ENCODE measurements around the gene SULT1C4. TPM values are rescaled to one million over a fixed set of nuclear protein-coding genes. Genes with fewer than 3 reads are reported as not detected.

The SULT1C4 gene
- polyA plus RNA-seq, 1 of the 3 experiments (the other 2 are of a cell fraction) = 0.18 TPM

DNA sequence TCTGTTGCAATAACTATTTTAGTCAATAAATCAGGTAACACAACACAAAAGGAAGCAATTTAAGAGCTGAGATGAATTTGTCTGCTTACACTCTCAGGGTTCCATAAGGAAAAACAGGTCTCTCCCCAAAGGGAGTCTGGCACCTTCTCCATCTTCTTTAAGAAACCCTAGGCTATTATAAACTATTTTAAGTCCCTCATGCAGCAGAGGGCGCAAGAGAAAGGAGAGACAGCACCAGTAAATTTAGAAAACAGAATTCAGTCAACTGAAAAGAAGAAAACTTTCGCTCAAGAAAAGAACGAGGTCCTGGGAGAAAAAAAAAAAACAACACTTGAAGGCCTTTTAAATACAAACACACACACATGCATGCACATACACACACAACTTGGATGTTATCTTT lies 19.1 kb downstream of the SULT1C4 start:
- no peaks in the 10 kb centered on the region for H3K9me2 ChIP-seq
- no peaks in the 10 kb centered on the region for H3K4me1 ChIP-seq (ENCODE audit: control insufficient read depth in 1 of 2, insufficient read depth in 2 of 2, low read depth in 1 of 2, low read length in 1 of 2)
- no peaks in the 10 kb centered on the region for H3K36me3 ChIP-seq (replicated peaks in 1 of 2; ENCODE audit: control insufficient read depth in 1 of 2, insufficient read depth in 2 of 2, low read length in 1 of 2)
- 69% methylated on average over 3 of the region's 3 CpGs for WGBS (ENCODE audit: low lambda C conversion rate)
- TF ChIP-seq SMC3 (IDR thresholded peaks at IDR 0.05; ENCODE audit: low read depth, low read length) = 0 out of 2 replicates have a peak, but pooled peaks have one; percentile 9
- TF ChIP-seq RAD21 (IDR thresholded peaks at IDR 0.05; ENCODE audit: low read length) = peak; percentile 35; the same call in 1 of the 2 replicates
- no peak for TF ChIP-seq FOXM1 (IDR thresholded peaks at IDR 0.05; ENCODE audit: low read depth)
- TF ChIP-seq EP300 (IDR thresholded peaks at IDR 0.05; ENCODE audit: borderline replicate concordance in 1 of 2, low read depth in 1 of 2, low read length in 1 of 2) = no peak
- TF ChIP-seq POLR2AphosphoS5 (IDR thresholded peaks at IDR 0.05; ENCODE audit: low read depth, low read length) = no peak
- no peak for TF ChIP-seq TCF12 (IDR thresholded peaks at IDR 0.05)
- TF ChIP-seq JUND (IDR thresholded peaks at IDR 0.05) = no peak
- peak; percentile 31 for TF ChIP-seq CTCF (IDR thresholded peaks at IDR 0.05)
- no peak for TF ChIP-seq EZH2phosphoT487 (IDR thresholded peaks at IDR 0.05; ENCODE audit: borderline replicate concordance, low read depth)
- no peaks in the 10 kb centered on the region for H4K20me1 ChIP-seq (ENCODE audit: insufficient read depth)
- no peaks in the 10 kb centered on the region for H3K27me3 ChIP-seq (ENCODE audit: insufficient read depth)
- POLR2A ChIA-PET = no interaction called here
- no peak overlapping the region for H2AFZ ChIP-seq (ENCODE audit: low read depth)
- H3K9me3 ChIP-seq = no peaks in the 10 kb centered on the region; the same call in 1 of the 2 replicates
- no peaks in the 10 kb centered on the region for H3K79me2 ChIP-seq (ENCODE audit: insufficient read depth)
- no peak overlapping the region for H3K9ac ChIP-seq
- H3K27ac ChIP-seq (ENCODE audit: low read depth in 2 of 2, low read length in 1 of 2) = no peak overlapping the region
- no peaks in the 10 kb centered on the region for H3F3A ChIP-seq (replicated peaks; ENCODE audit: insufficient read depth)
- no peak overlapping the region for H3K4me2 ChIP-seq
- H3K4me3 ChIP-seq (ENCODE audit: low read depth in 2 of 2, low read length in 1 of 2) = no peak overlapping the region
- CTCF ChIA-PET = interaction anchor here (0.9 to 1.3 kb wide), 3 partner anchors 13 to 188 kb away, joined by 3 to 4 read pairs (median 4); no protein-coding TSS in a partner anchor
- no peak for DNase-seq

DNA sequence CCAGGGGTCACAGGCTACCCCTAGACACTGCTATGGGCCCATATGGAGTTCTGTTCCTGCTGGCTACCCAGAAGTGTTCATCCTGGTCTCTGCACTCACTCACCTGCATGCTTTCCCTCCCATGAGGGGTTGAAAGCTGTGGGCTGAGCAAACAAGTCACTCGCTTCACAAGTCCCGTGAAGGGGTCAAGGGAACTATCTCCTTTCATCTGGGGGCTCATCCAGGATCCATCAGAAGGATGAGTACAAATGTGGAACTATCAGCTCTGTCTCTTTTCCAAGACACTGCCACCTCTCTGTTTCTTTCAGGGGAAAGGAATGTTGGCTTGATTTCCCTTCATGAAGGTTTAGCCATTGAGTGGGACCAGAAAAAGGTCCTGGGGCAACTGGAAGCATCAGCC lies 21.7 kb downstream of the SULT1C4 start:
- no peak overlapping the region for H3K4me3 ChIP-seq (ENCODE audit: low read depth in 2 of 2, low read length in 1 of 2)
- no peaks in the 10 kb centered on the region for H3K79me2 ChIP-seq (ENCODE audit: insufficient read depth)
- H3K4me2 ChIP-seq = no peak overlapping the region
- H3K9me2 ChIP-seq = no peaks in the 10 kb centered on the region
- no peak overlapping the region for H2AFZ ChIP-seq (ENCODE audit: low read depth)
- no peak overlapping the region for H3K27ac ChIP-seq (ENCODE audit: low read depth in 2 of 2, low read length in 1 of 2)
- DNase-seq = no peak
- H3K9me3 ChIP-seq = no peaks in the 10 kb centered on the region
- WGBS (ENCODE audit: low lambda C conversion rate) = 40% methylated on average over 2 of the region's 2 CpGs
- no peaks in the 10 kb centered on the region for H4K20me1 ChIP-seq (ENCODE audit: insufficient read depth)
- ChIA-PET POLR2A (no interaction called here), CTCF (interaction anchor here (1.2 kb wide), 1 partner anchor 237 kb away, joined by 3 read pairs; no protein-coding TSS in a partner anchor)
- H3K9ac ChIP-seq = no peak overlapping the region
- H3K27me3 ChIP-seq (ENCODE audit: insufficient read depth) = no peaks in the 10 kb centered on the region
- no peaks in the 10 kb centered on the region for H3K4me1 ChIP-seq (ENCODE audit: control insufficient read depth in 1 of 2, insufficient read depth in 2 of 2, low read depth in 1 of 2, low read length in 1 of 2)
- TF ChIP-seq CTCF (IDR thresholded peaks at IDR 0.05) (no peak), EP300 (IDR thresholded peaks at IDR 0.05; ENCODE audit: borderline replicate concordance in 1 of 2, low read depth in 1 of 2, low read length in 1 of 2) (no peak), IRF3 (IDR thresholded peaks at IDR 0.05; ENCODE audit: low read depth, low read length) (no peak), RCOR1 (IDR thresholded peaks at IDR 0.05; ENCODE audit: low read length) (no peak), FOXJ3 (CRISPR knock-in tag; IDR thresholded peaks at IDR 0.05) (no peak), NFIC (IDR thresholded peaks at IDR 0.05; ENCODE audit: borderline replicate concordance) (no peak), RFX5 (IDR thresholded peaks at IDR 0.05; ENCODE audit: low read length) (no peak), TEAD4 (IDR thresholded peaks at IDR 0.05; ENCODE audit: borderline replicate concordance, insufficient read depth) (no peak), TCF12 (IDR thresholded peaks at IDR 0.05) (no peak), EZH2phosphoT487 (IDR thresholded peaks at IDR 0.05; ENCODE audit: borderline replicate concordance, low read depth) (no peak), TAF1 (IDR thresholded peaks at IDR 0.05; ENCODE audit: borderline replicate concordance, low read depth, low read length) (no peak)
- TF ChIP-seq, protein P1, sequence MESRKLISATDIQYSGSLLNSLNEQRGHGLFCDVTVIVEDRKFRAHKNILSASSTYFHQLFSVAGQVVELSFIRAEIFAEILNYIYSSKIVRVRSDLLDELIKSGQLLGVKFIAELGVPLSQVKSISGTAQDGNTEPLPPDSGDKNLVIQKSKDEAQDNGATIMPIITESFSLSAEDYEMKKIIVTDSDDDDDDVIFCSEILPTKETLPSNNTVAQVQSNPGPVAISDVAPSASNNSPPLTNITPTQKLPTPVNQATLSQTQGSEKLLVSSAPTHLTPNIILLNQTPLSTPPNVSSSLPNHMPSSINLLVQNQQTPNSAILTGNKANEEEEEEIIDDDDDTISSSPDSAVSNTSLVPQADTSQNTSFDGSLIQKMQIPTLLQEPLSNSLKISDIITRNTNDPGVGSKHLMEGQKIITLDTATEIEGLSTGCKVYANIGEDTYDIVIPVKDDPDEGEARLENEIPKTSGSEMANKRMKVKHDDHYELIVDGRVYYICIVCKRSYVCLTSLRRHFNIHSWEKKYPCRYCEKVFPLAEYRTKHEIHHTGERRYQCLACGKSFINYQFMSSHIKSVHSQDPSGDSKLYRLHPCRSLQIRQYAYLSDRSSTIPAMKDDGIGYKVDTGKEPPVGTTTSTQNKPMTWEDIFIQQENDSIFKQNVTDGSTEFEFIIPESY (IDR thresholded peaks at IDR 0.05; ENCODE audit: borderline replicate concordance, low read depth) = no peak
- no peaks in the 10 kb centered on the region for H3F3A ChIP-seq (replicated peaks; ENCODE audit: insufficient read depth)
- H3K36me3 ChIP-seq (replicated peaks in 1 of 2; ENCODE audit: control insufficient read depth in 1 of 2, insufficient read depth in 2 of 2, low read length in 1 of 2) = no peaks in the 10 kb centered on the region
